Measurements from ENCODE around the gene PSEN1.

PSEN1 gene

DNA sequence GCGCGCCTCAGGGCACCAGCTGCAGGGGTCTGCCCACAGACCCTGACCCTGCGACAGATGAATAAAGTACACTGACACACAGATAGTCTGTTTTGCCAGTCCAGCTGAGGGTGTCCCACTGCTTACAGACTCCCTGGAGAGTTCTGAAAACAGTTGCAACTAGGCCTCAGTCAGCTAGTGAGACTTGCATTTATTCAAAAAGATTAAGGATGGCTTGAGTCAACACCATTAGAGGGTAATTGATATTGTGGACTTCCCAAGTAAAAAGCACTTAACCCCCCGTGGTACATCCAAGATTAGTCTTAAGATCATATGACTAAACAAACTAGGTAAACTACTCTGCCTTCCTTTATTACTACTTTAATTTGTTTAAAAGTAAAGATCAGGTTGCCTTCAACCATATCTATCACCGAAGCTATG, 11.1 kb upstream of the PSEN1 start:
- no peaks in the 10 kb centered on the region for H3K4me1 ChIP-seq (ENCODE audit: control insufficient read depth in 2 of 2, insufficient read depth in 2 of 2, low read length in 2 of 2)
- H3K27me3 ChIP-seq (ENCODE audit: control insufficient read depth in 2 of 2, insufficient read depth in 2 of 2, low read length in 2 of 2), result no peaks in the 10 kb centered on the region
- H3K4me3 ChIP-seq (ENCODE audit: low read length in 2 of 2), result no peak overlapping the region
- no peak overlapping the region for H3K27ac ChIP-seq (ENCODE audit: low read depth in 2 of 2, low read length in 2 of 2)
- H3K9ac ChIP-seq (ENCODE audit: low read depth in 1 of 2, low read length in 2 of 2), result no peak overlapping the region
- peaks cover 11 to 24% of the 10 kb centered on the region in 2 donors for H3K36me3 ChIP-seq (ENCODE audit: control insufficient read depth in 2 of 2, insufficient read depth in 2 of 2, low read length in 2 of 2)
- H3K9me3 ChIP-seq (ENCODE audit: control insufficient read depth in 2 of 2, low read length in 2 of 2), result no peaks in the 10 kb centered on the region

DNA sequence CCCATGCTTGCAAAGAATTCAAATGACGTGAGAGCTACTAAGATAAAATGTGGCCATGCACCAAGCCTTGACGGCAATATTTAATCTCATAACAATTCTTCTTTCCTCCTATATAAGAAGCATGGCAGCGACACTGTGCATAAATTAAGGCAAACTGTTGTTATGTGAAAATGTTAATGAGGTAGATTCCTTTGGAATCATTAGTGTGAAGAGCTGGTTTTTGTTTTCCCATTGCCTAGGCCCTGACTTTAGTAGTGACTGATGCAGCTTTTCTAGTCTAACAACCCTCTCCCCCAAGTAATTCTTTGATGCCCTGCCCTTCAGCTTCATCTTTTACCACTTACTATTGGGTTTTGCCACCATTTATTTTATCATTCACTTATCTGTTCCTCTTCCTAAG, 10.6 kb upstream of the PSEN1 start:
- Histone ChIP-seq H3K9me3 (ENCODE audit: control insufficient read depth in 2 of 2, low read length in 2 of 2) (no peaks in the 10 kb centered on the region), H3K27ac (ENCODE audit: low read depth in 2 of 2, low read length in 2 of 2) (no peak overlapping the region), H3K9ac (ENCODE audit: low read depth in 1 of 2, low read length in 2 of 2) (no peak overlapping the region), H3K27me3 (ENCODE audit: control insufficient read depth in 2 of 2, insufficient read depth in 2 of 2, low read length in 2 of 2) (no peaks in the 10 kb centered on the region), H3K36me3 (ENCODE audit: control insufficient read depth in 2 of 2, insufficient read depth in 2 of 2, low read length in 2 of 2) (peaks cover 6 to 19% of the 10 kb centered on the region in 2 donors), H3K4me1 (ENCODE audit: control insufficient read depth in 2 of 2, insufficient read depth in 2 of 2, low read length in 2 of 2) (no peaks in the 10 kb centered on the region), H3K4me3 (ENCODE audit: low read length in 2 of 2) (no peak overlapping the region)

GRCh38 chr14:73133795-73134194, 2.5 kb upstream of the PSEN1 start:
- Histone ChIP-seq H3K4me3 (ENCODE audit: low read length in 2 of 2) (no peak overlapping the region), H3K27ac (ENCODE audit: low read depth in 2 of 2, low read length in 2 of 2) (no peak overlapping the region), H3K4me1 (ENCODE audit: control insufficient read depth in 2 of 2, insufficient read depth in 2 of 2, low read length in 2 of 2) (peaks cover 7 to 14% of the 10 kb centered on the region in 2 donors), H3K36me3 (ENCODE audit: control insufficient read depth in 2 of 2, insufficient read depth in 2 of 2, low read length in 2 of 2) (no peaks in the 10 kb centered on the region), H3K27me3 (ENCODE audit: control insufficient read depth in 2 of 2, insufficient read depth in 2 of 2, low read length in 2 of 2) (no peaks in the 10 kb centered on the region), H3K9me3 (ENCODE audit: control insufficient read depth in 2 of 2, low read length in 2 of 2) (no peaks in the 10 kb centered on the region), H3K9ac (ENCODE audit: low read depth in 1 of 2, low read length in 2 of 2) (no peak overlapping the region)

DNA sequence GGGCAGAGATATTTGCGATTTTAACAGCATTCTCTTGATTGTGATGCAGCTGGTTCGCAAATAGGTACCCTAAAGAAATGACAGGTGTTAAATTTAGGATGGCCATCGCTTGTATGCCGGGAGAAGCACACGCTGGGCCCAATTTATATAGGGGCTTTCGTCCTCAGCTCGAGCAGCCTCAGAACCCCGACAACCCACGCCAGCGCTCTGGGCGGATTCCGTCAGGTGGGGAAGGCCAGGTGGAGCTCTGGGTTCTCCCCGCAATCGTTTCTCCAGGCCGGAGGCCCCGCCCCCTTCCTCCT, 271 bp upstream of the PSEN1 start:
- Histone ChIP-seq H3K9me3 (ENCODE audit: control insufficient read depth in 2 of 2, low read length in 2 of 2) (no peaks in the 10 kb centered on the region), H3K9ac (ENCODE audit: low read depth in 1 of 2, low read length in 2 of 2) (peak overlapping the region; percentile 52 to 99), H3K4me3 (ENCODE audit: low read length in 2 of 2) (peak overlapping the region; percentile 82 to 85)

GRCh38 chr14:73140811-73141323, 4.6 kb downstream of the PSEN1 start:
- no peaks in the 10 kb centered on the region for H3K27me3 ChIP-seq (ENCODE audit: control insufficient read depth in 2 of 2, insufficient read depth in 2 of 2, low read length in 2 of 2)
- H3K9me3 ChIP-seq (ENCODE audit: control insufficient read depth in 2 of 2, low read length in 2 of 2), result no peaks in the 10 kb centered on the region
- no peak overlapping the region for H3K9ac ChIP-seq (ENCODE audit: low read depth in 1 of 2, low read length in 2 of 2)
- peaks cover 0 to 4% of the 10 kb centered on the region in 2 donors for H3K36me3 ChIP-seq (ENCODE audit: control insufficient read depth in 2 of 2, insufficient read depth in 2 of 2, low read length in 2 of 2)
- H3K27ac ChIP-seq (ENCODE audit: low read depth in 2 of 2, low read length in 2 of 2), result no peak overlapping the region
- peaks cover 12 to 17% of the 10 kb centered on the region in 2 donors for H3K4me1 ChIP-seq (ENCODE audit: control insufficient read depth in 2 of 2, insufficient read depth in 2 of 2, low read length in 2 of 2)
- H3K4me3 ChIP-seq (ENCODE audit: low read length in 2 of 2), result no peak overlapping the region

More for the DNA sequence above, 271 bp upstream of the PSEN1 start:
- no peaks in the 10 kb centered on the region for H3K27me3 ChIP-seq (ENCODE audit: control insufficient read depth in 2 of 2, insufficient read depth in 2 of 2, low read length in 2 of 2)
- peak overlapping the region; percentile 98 to 100 for H3K27ac ChIP-seq (ENCODE audit: low read depth in 2 of 2, low read length in 2 of 2)
- H3K4me1 ChIP-seq (ENCODE audit: control insufficient read depth in 2 of 2, insufficient read depth in 2 of 2, low read length in 2 of 2), result peaks cover 7 to 14% of the 10 kb centered on the region in 2 donors
- H3K36me3 ChIP-seq (ENCODE audit: control insufficient read depth in 2 of 2, insufficient read depth in 2 of 2, low read length in 2 of 2), result no peaks in the 10 kb centered on the region

- no peaks in the 10 kb centered on the region for H3K9me3 ChIP-seq (ENCODE audit: control insufficient read depth in 2 of 2, low read length in 2 of 2)
- no peak overlapping the region for H3K27ac ChIP-seq (ENCODE audit: low read depth in 2 of 2, low read length in 2 of 2)
- H3K36me3 ChIP-seq (ENCODE audit: control insufficient read depth in 2 of 2, insufficient read depth in 2 of 2, low read length in 2 of 2), result peaks cover 0 to 4% of the 10 kb centered on the region in 2 donors
- H3K4me3 ChIP-seq (ENCODE audit: low read length in 2 of 2), result no peak overlapping the region
- H3K9ac ChIP-seq (ENCODE audit: low read depth in 1 of 2, low read length in 2 of 2), result no peak overlapping the region
- no peaks in the 10 kb centered on the region for H3K27me3 ChIP-seq (ENCODE audit: control insufficient read depth in 2 of 2, insufficient read depth in 2 of 2, low read length in 2 of 2)
- peaks cover 11% of the 10 kb centered on the region in 2 donors for H3K4me1 ChIP-seq (ENCODE audit: control insufficient read depth in 2 of 2, insufficient read depth in 2 of 2, low read length in 2 of 2)
Observed at GRCh38 chr14:73142216-73142615, 5.9 kb downstream of the PSEN1 start.

DNA sequence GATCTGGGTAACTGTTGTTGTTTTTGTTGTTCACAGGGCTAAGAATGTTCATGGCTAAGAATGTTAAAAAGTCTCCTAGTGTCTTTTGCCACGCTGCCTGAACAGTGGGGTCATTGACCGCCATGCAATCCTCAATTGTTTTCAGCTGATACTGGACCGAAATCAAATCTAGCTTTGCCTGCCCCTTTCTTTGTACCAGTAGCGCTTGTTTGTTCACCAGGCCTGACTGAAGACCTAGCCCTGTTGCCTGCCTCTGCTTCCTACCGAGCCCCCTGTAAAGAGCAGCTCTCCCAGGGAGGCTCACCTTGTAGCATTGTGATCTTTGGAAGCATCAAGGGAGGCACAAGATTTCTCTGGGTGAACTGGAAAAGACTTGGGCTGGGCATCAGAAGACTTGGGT, 6.7 kb downstream of the PSEN1 start:
- no peak overlapping the region for H3K27ac ChIP-seq (ENCODE audit: low read depth in 2 of 2, low read length in 2 of 2)
- H3K9ac ChIP-seq (ENCODE audit: low read depth in 1 of 2, low read length in 2 of 2), result no peak overlapping the region
- H3K4me1 ChIP-seq (ENCODE audit: control insufficient read depth in 2 of 2, insufficient read depth in 2 of 2, low read length in 2 of 2), result peaks cover 5% of the 10 kb centered on the region in 2 donors

GRCh38 chr14:73143617-73144016, 7.3 kb downstream of the PSEN1 start:
- peaks cover 5% of the 10 kb centered on the region in 2 donors for H3K4me1 ChIP-seq (ENCODE audit: control insufficient read depth in 2 of 2, insufficient read depth in 2 of 2, low read length in 2 of 2)
- peaks cover 10 to 11% of the 10 kb centered on the region in 2 donors for H3K36me3 ChIP-seq (ENCODE audit: control insufficient read depth in 2 of 2, insufficient read depth in 2 of 2, low read length in 2 of 2)
- H3K9me3 ChIP-seq (ENCODE audit: control insufficient read depth in 2 of 2, low read length in 2 of 2), result no peaks in the 10 kb centered on the region
- H3K27me3 ChIP-seq (ENCODE audit: control insufficient read depth in 2 of 2, insufficient read depth in 2 of 2, low read length in 2 of 2), result no peaks in the 10 kb centered on the region
- no peak overlapping the region for H3K9ac ChIP-seq (ENCODE audit: low read depth in 1 of 2, low read length in 2 of 2)
- H3K4me3 ChIP-seq (ENCODE audit: low read length in 2 of 2), result no peak overlapping the region
- H3K27ac ChIP-seq (ENCODE audit: low read depth in 2 of 2, low read length in 2 of 2), result no peak overlapping the region

More for the DNA sequence above, 6.7 kb downstream of the PSEN1 start:
- no peak overlapping the region for H3K4me3 ChIP-seq (ENCODE audit: low read length in 2 of 2)
- H3K9me3 ChIP-seq (ENCODE audit: control insufficient read depth in 2 of 2, low read length in 2 of 2), result no peaks in the 10 kb centered on the region
- peaks cover 5% of the 10 kb centered on the region in 2 donors for H3K36me3 ChIP-seq (ENCODE audit: control insufficient read depth in 2 of 2, insufficient read depth in 2 of 2, low read length in 2 of 2)
- no peaks in the 10 kb centered on the region for H3K27me3 ChIP-seq (ENCODE audit: control insufficient read depth in 2 of 2, insufficient read depth in 2 of 2, low read length in 2 of 2)

- Histone ChIP-seq H3K27ac (ENCODE audit: low read depth in 2 of 2, low read length in 2 of 2) (no peak overlapping the region), H3K27me3 (ENCODE audit: control insufficient read depth in 2 of 2, insufficient read depth in 2 of 2, low read length in 2 of 2) (no peaks in the 10 kb centered on the region), H3K4me3 (ENCODE audit: low read length in 2 of 2) (no peak overlapping the region), H3K4me1 (ENCODE audit: control insufficient read depth in 2 of 2, insufficient read depth in 2 of 2, low read length in 2 of 2) (peaks cover 5% of the 10 kb centered on the region in 2 donors), H3K9ac (ENCODE audit: low read depth in 1 of 2, low read length in 2 of 2) (no peak overlapping the region), H3K36me3 (ENCODE audit: control insufficient read depth in 2 of 2, insufficient read depth in 2 of 2, low read length in 2 of 2) (peaks cover 19 to 25% of the 10 kb centered on the region in 2 donors), H3K9me3 (ENCODE audit: control insufficient read depth in 2 of 2, low read length in 2 of 2) (no peaks in the 10 kb centered on the region)
Observed at GRCh38 chr14:73145371-73145770, 9.1 kb downstream of the PSEN1 start.

- Histone ChIP-seq H3K36me3 (ENCODE audit: control insufficient read depth in 2 of 2, insufficient read depth in 2 of 2, low read length in 2 of 2) (peaks cover 21 to 25% of the 10 kb centered on the region in 2 donors), H3K27ac (ENCODE audit: low read depth in 2 of 2, low read length in 2 of 2) (no peak overlapping the region), H3K27me3 (ENCODE audit: control insufficient read depth in 2 of 2, insufficient read depth in 2 of 2, low read length in 2 of 2) (no peaks in the 10 kb centered on the region), H3K4me3 (ENCODE audit: low read length in 2 of 2) (no peak overlapping the region), H3K9ac (ENCODE audit: low read depth in 1 of 2, low read length in 2 of 2) (no peak overlapping the region), H3K4me1 (ENCODE audit: control insufficient read depth in 2 of 2, insufficient read depth in 2 of 2, low read length in 2 of 2) (peaks cover 5% of the 10 kb centered on the region in 2 donors), H3K9me3 (ENCODE audit: control insufficient read depth in 2 of 2, low read length in 2 of 2) (no peaks in the 10 kb centered on the region)
Observed at GRCh38 chr14:73146111-73146510, 9.8 kb downstream of the PSEN1 start.

DNA sequence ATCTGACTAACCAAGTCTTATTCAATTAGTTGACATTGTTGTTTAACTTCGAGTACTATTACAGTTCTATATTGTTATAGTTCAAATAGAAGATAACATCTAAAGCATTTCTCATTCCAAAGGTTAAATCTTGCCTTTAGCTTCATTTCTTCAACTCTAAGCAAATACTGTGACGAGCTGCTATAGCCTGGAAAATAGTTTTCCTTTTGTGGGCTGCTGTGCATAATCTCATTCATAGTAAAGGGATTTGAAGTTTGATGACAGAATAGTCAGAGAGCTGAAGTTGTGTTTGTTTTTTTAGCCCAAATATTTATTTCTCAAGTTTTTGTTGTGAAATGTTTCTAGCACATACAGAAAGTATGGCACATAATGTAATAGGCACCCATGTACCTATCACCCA, 13.4 kb downstream of the PSEN1 start:
- H3K27ac ChIP-seq (ENCODE audit: low read depth in 2 of 2, low read length in 2 of 2), result no peak overlapping the region
- no peak overlapping the region for H3K4me3 ChIP-seq (ENCODE audit: low read length in 2 of 2)
- H3K9ac ChIP-seq (ENCODE audit: low read depth in 1 of 2, low read length in 2 of 2), result no peak overlapping the region
- no peaks in the 10 kb centered on the region for H3K9me3 ChIP-seq (ENCODE audit: control insufficient read depth in 2 of 2, low read length in 2 of 2)
- no peaks in the 10 kb centered on the region for H3K4me1 ChIP-seq (ENCODE audit: control insufficient read depth in 2 of 2, insufficient read depth in 2 of 2, low read length in 2 of 2)
- H3K27me3 ChIP-seq (ENCODE audit: control insufficient read depth in 2 of 2, insufficient read depth in 2 of 2, low read length in 2 of 2), result no peaks in the 10 kb centered on the region
- peaks cover 29 to 48% of the 10 kb centered on the region in 2 donors for H3K36me3 ChIP-seq (ENCODE audit: control insufficient read depth in 2 of 2, insufficient read depth in 2 of 2, low read length in 2 of 2)

Data from mucosa of rectum (tissue), 2 donors.